Iris pigment epithelial cell (primary cell): ENCODE measurements around the gene POLR3A.
A peak's percentile ranks its signal among the peaks of the same experiment; 100 is the strongest.
"Not testable (repeated sequence)": the region's sequence is repeated elsewhere in the genome, so short reads cannot be mapped to it uniquely, and the experiment has no call there.

Experiments
- DNase-seq: peaks from one replicate; pipeline ENCODE4 v3.0.0-alpha.2; 2011; ENCODE audit warnings: low read depth

POLR3A gene

DNA sequence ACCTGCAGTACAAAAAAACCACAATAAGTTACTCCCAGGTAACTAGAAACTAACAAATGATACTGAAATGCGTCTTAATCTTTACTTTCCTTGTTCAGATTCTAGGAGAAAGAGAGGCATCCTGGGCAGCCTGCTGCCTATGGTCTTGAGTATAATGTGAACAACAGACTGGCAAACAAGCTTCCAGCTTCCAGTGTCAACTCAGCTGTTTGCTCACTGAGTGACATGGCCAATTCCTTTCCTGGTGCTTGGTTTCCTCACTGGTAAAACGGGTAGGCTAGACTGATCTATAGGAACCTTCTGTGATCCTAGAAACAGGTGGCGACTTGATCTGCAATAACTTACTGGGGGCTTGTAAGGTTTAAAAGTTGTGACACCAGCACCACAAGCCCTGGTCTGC, 10.1 kb downstream of the POLR3A start:
- no peak for DNase-seq

DNA sequence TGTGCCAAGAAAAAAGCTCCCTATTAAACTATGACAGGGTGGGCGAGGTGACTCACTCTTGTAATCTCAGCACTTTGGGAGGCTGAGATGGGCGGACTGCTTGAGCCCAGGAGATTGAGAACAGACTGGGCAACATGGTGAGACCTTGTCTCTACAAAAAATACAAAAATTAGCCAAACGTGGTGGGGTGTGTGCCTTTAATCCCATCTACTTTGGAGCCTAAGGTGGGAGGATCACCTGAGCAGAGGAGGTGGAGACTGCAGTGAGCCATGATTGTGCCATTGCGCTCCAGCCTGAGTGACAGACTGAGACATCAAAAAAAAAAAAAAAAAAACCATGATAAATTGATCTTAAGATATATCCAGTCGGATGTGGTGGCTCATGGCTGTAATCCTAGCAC, 11.5 kb downstream of the POLR3A start:
- DNase-seq, result no peak

DNA sequence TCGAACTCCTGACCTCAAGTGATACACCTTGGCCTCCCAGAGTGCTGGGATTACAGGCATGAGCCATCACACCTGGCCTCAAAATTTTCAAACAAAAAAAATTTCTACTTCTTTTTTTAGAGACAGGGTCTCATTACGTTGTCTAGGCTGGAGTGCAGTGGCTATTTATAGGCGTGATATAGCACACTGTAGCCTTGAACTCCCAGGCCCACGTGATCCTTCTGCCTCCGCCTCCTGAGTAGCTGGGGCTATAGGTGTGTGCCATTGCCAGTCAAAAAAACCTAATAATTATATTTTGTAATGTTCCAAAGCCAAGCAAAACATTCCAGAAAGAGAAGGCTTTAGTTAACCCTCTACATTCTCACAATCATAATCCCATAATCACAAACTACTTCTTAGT, 13.8 kb downstream of the POLR3A start:
- no peak for DNase-seq

DNA sequence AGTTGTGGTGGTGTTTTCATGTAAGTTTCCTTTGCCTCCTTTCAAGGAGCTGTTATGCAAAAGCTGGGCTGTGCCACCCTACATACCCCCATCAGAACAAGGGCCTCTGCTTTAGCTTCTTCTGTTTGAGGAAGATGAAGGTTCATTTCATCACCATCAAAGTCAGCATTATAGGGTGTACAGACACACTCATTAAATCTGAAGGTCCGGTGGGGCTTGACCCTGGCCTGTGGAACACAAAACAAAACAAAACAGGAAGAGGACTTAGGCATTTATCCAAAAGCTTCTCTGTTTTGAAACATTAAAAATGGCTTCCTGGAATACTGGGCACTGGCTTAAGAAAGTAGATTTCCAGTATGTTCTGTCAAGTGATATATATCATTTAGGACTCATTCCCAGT, 15.8 kb downstream of the POLR3A start:
- no peak for DNase-seq

DNA sequence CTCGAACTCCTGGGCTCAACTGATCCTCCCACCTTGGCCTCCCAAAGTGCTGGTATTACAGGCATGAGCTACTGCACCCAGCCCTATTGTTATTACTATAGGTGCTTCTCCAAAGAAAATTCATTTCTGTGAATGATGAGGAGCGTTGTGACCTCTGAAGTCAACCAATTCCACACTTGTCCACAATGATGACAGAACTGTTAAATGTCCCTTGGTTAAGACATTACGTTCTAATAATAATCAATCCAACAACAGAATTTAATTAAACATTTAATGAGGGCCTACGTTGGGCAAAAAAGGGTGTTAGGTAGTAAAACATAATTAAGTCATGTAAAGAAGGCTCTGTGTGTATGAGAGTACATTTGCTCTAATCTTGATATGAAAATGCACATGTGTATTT, 18.2 kb downstream of the POLR3A start:
- no peak for DNase-seq

DNA sequence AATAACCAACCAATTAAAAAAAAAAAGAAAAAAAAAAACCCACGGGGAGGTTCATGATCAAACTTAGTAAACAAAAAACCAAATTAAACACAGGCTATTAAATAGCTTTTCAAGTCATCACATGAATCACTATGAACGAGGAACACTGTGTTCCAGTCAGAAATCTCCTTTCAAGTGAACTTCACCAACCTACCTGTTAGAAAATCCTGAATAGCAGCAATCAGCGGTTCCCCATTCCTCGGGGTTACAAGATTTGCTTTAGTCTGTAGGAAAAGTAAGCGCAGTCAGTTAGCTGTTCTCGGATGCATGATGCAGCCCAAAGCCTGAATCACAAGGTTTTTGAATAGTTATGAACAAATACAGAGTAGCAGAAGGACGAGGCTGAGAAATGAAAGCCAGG, 19.0 kb downstream of the POLR3A start:
- DNase-seq, result no peak

DNA sequence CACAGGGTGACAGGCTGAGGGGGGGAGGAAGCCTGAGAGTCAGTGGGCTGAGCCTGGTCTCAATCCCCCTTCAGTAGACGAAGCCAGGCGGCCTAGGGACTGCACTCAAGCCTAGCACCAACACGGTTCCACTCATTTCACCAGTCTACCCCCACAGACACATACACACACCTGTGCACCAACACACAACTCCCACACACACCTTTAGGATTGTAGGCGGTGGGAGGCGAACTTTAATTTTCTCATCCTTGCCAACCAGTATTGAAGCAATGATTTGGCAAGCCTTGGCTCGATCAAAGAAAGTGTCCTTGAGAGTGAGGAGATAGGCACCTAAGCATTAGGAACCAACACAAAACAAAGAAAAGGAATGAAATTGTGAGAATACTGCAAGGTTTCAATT, 19.7 kb downstream of the POLR3A start:
- no peak for DNase-seq

DNA sequence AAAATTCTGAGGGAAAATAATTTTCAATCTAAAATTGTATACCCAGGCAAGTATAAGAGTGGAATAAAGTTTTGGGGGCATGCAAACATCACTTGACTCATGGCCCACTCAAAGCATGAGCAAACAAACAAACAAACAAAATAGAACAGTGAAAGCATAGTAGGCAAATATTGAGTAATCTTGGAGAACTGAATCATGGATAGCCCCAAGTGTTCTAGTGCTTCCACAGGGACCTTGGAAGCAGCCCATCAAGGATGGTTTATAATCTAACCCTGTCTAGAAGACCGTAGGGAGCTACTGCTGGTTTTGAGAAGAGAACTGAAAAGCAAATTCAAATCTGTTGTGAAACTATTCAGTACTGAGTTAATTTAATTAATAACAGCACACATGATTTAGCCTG, 22.1 kb downstream of the POLR3A start:
- no peak for DNase-seq

DNA sequence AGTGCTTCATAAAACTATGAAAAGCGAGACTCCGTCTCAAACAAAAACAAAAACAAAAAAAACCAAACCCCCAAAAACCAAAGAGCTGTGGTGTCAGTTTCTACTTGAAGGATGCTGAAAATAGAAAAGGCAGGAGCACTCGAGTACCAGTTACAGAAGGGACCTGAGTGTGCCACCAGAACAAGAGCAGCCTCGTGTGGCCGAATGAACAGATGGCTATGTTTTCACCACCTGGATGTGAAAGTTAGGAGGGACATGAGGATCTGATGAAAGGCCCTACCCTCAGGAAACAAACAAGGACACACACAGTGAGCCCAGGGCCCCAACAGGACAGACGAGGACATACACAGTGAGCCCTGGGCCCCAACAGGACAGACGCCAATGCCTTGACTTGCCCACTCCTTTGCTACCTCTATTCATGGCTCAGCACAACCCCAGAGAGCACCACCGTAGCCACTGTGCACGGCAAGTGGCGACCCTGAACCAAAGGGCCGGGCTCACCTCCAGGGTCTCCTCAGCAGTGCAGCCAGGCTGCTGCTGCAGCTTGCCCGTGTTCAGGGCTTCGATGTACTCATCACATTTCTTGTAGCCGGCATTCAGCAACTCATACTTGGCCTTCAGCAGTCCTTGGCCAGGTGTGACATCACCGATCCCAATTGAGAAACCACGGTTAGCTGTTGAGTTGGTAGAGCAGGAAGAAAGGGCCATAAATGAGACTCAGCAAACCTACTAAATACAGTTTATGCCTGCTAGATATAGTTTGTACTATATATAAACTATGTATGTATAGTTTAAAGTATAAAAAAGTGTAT, 24.9 kb downstream of the POLR3A start:
- DNase-seq, result no peak

DNA sequence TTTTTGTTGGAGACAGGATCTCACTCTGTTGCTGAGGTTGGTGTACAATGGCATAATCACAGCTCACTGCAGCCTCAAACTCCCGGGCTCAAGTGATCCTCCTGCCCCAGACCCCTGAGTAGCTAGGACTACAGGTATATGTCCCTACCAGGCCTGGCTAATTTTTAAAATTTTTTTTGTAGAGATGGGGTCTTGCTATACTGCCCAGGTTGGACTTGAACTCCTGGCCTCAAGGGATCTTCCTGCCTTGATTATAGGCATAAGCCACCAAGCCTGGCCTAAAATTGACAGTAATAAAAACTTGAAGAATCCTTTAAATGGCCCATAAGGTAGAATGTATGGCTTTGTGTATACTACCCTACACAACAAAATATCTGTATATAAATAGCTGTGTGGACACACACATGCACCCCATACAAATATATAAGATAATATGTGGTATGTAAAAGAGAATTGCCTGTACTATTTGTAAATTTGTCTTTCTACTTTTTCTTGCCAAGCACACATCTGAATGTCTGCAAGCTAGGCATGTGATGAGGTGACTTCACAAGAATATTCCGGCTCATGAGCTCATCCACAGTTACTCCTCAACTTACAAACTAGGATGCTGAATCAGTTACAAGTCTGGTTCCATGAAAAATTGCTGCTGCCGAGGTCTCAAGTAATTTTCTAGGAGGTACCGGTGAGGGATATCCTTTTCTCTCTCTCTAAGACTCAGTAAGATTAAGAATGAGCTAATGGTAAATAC, 26.6 kb downstream of the POLR3A start:
- no peak for DNase-seq

DNA sequence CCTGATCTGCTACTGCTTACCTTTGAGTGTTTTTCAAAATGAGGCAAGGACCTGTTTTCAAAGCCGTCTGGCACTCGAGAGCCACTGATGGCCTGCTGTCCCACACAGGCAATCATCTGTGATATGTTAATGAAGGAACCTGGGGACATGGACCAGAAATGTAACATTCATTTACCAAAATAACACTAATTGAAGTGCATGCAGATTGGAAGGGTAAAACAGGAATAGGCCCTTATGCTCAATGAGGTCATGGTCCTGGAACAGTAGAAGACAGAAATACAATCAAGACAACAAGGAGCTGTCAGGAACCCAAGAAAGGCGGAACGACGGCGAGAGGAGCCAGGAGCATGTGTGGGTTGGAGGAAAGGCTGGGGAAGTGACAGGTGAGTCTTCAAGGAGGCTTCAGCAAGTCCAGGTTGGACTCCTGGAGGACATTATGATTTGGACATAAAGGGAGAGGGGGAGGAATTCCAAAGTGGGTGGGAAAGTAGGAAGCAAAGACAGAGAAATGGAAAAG, 28.3 kb downstream of the POLR3A start:
- no peak for DNase-seq

DNA sequence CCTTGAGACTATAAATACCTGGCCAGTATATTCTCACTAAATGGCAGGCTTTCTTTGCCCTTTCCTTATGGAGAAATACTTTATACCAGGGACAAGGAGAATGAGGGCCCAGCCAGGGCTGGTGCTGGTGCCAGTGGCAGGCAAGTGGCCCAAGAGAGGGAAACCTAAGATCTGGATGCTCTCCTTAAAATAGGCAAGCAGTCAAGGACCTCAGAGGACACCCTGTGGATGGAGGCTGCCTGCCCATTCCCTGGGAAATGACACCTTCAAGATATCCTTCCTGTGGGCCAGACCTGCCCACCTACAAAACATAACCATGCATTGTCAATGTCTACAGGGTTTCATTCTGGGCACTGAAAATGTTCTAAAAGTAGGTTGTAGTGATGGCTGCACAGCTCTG, 29.1 kb downstream of the POLR3A start:
- DNase-seq, result no peak

DNA sequence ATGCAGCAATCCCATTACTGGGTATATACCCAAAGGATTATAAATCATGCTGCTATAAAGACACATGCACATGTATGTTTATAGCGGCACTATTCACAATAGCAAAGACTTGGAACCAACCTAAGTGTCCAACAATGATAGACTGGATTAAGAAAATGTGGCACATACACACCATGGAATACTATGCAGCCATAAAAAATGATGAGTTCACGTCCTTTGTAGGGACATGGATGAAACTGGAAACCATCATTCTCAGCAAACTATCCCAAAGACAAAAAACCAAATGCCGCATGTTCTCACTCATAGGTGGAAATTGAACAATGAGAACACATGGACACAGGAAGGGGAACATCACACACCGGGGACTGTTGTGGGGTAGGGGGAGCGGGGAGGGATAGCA, 30.5 kb downstream of the POLR3A start:
- DNase-seq, result not testable (repeated sequence)

DNA sequence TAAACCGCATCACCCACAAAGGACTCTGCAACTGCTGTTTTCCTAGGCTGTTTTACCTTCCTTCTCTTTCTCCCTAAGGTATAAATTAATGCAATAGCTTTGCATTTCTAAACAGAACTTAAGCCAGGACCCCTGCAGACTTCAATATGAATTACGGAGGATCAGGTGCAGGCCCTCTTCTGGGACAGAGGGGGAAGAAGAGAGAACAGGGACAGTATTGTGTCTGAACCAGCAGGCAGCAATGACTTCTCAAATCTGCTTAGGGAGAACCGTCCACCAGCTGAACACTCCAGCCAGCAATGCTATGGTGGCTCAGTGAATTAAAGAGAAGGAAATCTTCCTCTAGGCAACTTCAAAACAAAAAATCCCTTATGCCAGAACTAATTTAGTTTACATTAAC, 35.7 kb downstream of the POLR3A start:
- DNase-seq, result no peak

DNA sequence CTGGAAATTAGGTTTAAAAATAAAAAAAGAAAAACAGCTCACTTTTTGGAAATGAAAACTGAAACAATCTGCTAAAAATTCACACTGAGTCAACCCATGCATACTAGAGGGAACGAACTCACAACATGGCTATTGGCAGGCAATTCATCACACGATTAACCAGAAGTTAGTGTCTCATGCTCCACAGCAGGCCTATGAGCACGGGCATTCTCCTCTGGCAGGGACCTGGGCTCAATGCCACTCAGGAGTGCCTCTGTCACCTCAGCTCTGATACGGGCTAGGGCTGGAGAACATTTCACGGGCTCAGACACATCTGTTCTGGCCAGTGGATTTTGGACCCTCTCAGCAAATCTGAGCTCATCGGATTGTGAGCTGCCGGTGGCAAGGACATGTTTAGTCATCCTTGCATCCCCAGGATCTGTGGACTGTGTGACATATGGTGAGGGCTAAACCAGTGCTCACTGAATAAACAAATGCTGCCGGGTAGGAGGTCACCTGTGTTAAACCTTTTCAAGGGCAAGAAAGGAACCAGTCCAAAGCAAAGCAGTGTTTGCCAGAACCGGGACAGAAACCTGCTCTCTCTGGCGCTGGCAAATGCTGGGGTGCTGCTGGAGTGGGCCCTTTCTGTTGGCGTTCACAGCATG, 40.1 kb downstream of the POLR3A start:
- no peak for DNase-seq

DNA sequence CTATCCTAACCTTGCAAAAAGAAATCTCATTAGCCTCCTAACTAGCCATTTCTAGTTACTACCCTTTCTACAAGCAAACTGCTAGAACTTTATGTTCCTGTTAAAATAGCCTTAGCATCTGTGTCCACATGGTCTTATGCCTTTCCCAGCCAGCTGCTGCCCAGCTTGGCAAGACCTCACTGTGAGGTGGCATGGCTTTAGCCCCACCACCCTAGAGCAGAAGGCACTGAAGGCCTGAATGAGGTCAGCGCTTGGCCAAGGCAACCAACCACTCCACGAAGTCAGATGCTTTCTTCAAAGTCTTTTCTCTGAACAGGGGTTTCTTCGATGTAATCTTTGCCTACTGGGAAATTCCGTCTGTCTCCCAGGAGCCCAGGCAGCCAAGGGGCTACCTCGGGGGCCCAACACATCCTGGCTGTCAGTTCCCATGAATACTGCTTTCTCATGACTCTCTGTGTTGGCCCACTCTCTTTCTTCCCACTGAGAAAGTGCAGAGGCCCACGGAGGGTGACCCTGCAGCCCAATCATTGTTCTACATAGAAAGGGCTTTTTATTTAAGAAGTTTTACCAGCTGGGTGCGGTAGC, 41.6 kb downstream of the POLR3A start:
- DNase-seq, result no peak

DNA sequence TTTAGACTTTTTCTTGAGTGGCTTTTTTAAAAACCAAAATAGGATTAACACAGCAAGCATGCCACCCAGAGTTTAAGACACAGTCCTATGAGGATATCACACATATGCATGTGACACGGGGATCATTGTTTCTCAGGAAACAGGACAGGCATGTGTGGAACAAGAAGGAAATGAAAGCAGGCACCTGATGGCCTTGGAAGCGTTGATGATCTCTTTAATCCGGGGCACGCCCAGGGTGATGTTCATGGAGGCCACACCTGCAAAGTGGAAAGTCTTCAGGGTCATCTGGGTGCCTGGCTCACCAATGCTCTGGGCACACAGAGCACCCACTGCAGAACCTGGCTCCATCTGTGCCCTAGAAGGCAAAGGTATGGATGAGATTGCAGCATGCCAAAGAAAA, 44.3 kb downstream of the POLR3A start:
- no peak for DNase-seq

DNA sequence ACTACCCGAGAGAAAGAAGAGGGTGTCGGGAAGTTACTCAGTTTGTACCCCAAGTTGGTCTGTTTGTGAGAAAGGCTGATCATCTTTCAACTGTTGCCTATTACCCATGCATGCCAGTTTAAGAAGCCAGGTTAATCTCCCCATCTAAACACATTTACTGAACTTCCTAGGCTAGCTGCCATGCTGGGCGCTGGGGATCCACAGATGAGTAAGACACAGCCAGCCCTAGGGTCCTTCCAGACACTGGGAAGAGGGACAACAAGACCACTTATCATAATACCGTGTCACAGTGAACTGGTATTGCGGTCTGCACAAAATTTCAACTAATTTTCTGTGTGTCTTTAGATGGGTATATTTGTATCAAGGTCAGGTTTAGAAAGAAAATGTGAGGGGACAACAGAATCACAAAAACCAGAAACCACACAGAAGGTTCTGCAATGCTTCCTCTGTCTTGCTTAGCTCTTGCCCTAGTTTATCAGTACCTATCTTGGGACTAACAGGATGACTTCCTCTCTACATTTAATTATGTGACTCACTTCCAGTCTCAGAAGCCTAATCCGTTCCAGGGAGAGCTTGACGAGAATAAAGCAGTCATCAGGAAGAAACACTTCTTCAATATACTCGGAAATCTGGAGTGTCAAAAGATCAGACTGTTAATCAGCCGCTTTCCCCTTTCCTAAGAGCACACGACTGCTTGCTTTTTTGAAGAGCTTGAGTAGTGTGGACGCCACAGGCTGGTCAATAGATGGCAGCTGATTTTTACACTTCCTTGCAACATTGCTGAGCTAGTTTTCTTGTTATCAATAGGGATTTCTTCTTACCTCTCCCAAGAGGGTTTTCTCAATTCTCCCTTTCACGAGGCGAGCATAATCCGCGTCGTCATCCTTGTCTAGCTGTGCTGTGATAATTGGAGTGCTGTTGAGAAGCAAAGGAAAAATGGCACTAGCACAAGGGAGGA, 45.7 kb downstream of the POLR3A start:
- peak; percentile 76 for DNase-seq

DNA sequence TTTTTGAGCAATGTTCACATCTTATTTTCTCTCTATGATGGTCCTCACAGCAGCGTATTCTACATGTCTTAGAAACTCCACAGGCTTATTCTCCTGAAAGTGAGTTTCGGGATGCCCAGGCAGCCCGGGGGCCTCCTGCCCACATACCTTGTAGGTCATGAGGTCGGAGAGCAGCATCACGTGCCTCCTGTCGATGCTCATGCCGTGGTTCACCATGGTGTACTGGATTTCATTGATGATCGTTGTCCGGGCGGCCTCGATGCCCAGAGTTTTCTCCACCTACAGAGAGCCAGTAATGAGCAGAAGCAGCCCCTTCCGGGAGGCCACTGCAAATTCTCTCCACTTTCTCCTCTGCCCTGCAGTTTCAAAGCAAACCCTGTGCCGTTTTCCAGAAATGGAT, 48.0 kb downstream of the POLR3A start:
- no peak for DNase-seq

DNA sequence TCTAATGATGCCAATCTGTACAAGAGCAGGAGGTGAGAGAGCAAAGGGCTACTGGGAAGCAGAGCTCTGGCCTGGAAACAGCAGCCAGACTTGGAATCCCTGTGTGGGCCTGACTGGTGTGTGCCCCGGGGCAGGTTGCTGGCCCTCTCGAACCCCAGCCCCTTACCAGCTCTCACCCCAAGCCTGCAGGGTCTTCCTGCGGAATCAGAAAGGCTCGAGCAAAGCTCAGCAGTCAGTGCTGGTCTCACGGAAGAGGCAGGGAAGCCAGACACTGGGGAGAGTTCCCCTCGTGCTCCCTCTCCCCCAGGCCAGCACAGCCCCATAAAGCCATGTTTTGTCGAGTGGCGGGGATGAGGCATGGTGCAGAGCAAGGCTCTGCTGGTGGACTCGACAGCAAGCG, 50.1 kb downstream of the POLR3A start:
- DNase-seq, result no peak

DNA sequence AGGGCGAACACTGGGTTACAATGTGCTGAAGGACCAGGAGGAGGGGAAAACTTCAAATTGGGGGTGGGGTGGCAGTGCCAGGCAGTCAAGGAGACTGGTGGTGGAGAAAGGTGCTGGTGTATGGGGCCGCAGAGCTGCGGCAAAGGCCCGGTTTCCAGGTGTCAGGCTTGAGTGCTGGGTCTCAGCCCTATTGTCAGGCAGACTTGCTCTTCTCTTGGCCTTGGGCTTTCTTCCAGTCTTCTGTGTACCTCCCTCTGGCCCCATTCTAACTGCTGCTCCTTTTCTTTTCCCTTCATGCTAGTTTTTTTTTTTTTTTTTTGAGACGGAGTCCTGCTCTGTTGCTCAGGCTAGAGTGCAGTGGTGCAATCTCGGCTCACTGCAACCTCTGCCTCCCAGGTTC, 51.0 kb downstream of the POLR3A start:
- no peak for DNase-seq
